ENCODE results near the gene CTNNA1.

The CTNNA1 gene

GRCh38 chr5:138978080-138978479, 224.9 kb downstream of the CTNNA1 start:
- Histone ChIP-seq H3K27me3 (ENCODE audit: insufficient read depth, low read length, poor library complexity, severe bottlenecking) (no peaks in the 10 kb centered on the region), H4K20me1 (ENCODE audit: insufficient read depth, low read length, poor library complexity, severe bottlenecking) (no peaks in the 10 kb centered on the region), H3K79me2 (ENCODE audit: insufficient read depth, low read length) (no peaks in the 10 kb centered on the region), H3K4me1 (ENCODE audit: insufficient read depth, low read length, poor library complexity, severe bottlenecking) (peaks cover 80% of the 10 kb centered on the region), H2AFZ (ENCODE audit: low read length) (no peak overlapping the region), H3K4me2 (ENCODE audit: low read depth, low read length, poor library complexity, severe bottlenecking) (peak overlapping the region; percentile 28), H3K9ac (ENCODE audit: low read depth, low read length, poor library complexity, severe bottlenecking) (no peak overlapping the region), H3F3A (ENCODE audit: low read depth) (peaks cover 11% of the 10 kb centered on the region), H3K9me2 (replicated peaks; ENCODE audit: low read depth, low read length) (no peaks in the 10 kb centered on the region), H3K9me3 (ENCODE audit: insufficient read depth, low read depth, low read length) (no peaks in the 10 kb centered on the region), H3K36me3 (ENCODE audit: insufficient read depth, low read length) (no peaks in the 10 kb centered on the region), H3K4me3 (ENCODE audit: low read length, poor library complexity, severe bottlenecking) (peak overlapping the region; percentile 24)
- no peak for TF ChIP-seq CTCF (conservative IDR thresholded peaks at IDR 0.05; ENCODE audit: low read length)
- no peak for TF ChIP-seq EZH2phosphoT487 (IDR thresholded peaks at IDR 0.05; ENCODE audit: borderline replicate concordance)

GRCh38 chr5:138978581-138978980, 225.4 kb downstream of the CTNNA1 start:
- no peaks in the 10 kb centered on the region for H3K36me3 ChIP-seq (ENCODE audit: insufficient read depth, low read length)
- peaks cover 11% of the 10 kb centered on the region for H3F3A ChIP-seq (ENCODE audit: low read depth)
- no peaks in the 10 kb centered on the region for H3K27me3 ChIP-seq (ENCODE audit: insufficient read depth, low read length, poor library complexity, severe bottlenecking)
- H4K20me1 ChIP-seq (ENCODE audit: insufficient read depth, low read length, poor library complexity, severe bottlenecking): no peaks in the 10 kb centered on the region
- peaks cover 81% of the 10 kb centered on the region for H3K4me1 ChIP-seq (ENCODE audit: insufficient read depth, low read length, poor library complexity, severe bottlenecking)
- no peaks in the 10 kb centered on the region for H3K9me3 ChIP-seq (ENCODE audit: insufficient read depth, low read depth, low read length)
- no peaks in the 10 kb centered on the region for H3K79me2 ChIP-seq (ENCODE audit: insufficient read depth, low read length)
- H3K4me2 ChIP-seq (ENCODE audit: low read depth, low read length, poor library complexity, severe bottlenecking): peak overlapping the region; percentile 28
- H2AFZ ChIP-seq (ENCODE audit: low read length): no peak overlapping the region
- peak overlapping the region; percentile 24 for H3K4me3 ChIP-seq (ENCODE audit: low read length, poor library complexity, severe bottlenecking)
- TF ChIP-seq CTCF (conservative IDR thresholded peaks at IDR 0.05; ENCODE audit: low read length): no peak
- TF ChIP-seq EZH2phosphoT487 (IDR thresholded peaks at IDR 0.05; ENCODE audit: borderline replicate concordance): no peak
- no peak overlapping the region for H3K9ac ChIP-seq (ENCODE audit: low read depth, low read length, poor library complexity, severe bottlenecking)
- no peaks in the 10 kb centered on the region for H3K9me2 ChIP-seq (replicated peaks; ENCODE audit: low read depth, low read length)

GRCh38 chr5:138979684-138980280, 226.6 kb downstream of the CTNNA1 start:
- Histone ChIP-seq H3K9ac (ENCODE audit: low read depth, low read length, poor library complexity, severe bottlenecking) (peak overlapping the region; percentile 78), H3K79me2 (ENCODE audit: insufficient read depth, low read length) (no peaks in the 10 kb centered on the region), H3K4me2 (ENCODE audit: low read depth, low read length, poor library complexity, severe bottlenecking) (peak overlapping the region; percentile 83), H3K4me3 (ENCODE audit: low read length, poor library complexity, severe bottlenecking) (peak overlapping the region; percentile 61), H3K36me3 (ENCODE audit: insufficient read depth, low read length) (no peaks in the 10 kb centered on the region), H3K9me3 (ENCODE audit: insufficient read depth, low read depth, low read length) (no peaks in the 10 kb centered on the region), H3K27me3 (ENCODE audit: insufficient read depth, low read length, poor library complexity, severe bottlenecking) (no peaks in the 10 kb centered on the region), H2AFZ (ENCODE audit: low read length) (peak overlapping the region; percentile 66), H4K20me1 (ENCODE audit: insufficient read depth, low read length, poor library complexity, severe bottlenecking) (no peaks in the 10 kb centered on the region), H3F3A (ENCODE audit: low read depth) (peaks cover 11% of the 10 kb centered on the region), H3K9me2 (replicated peaks; ENCODE audit: low read depth, low read length) (no peaks in the 10 kb centered on the region), H3K4me1 (ENCODE audit: insufficient read depth, low read length, poor library complexity, severe bottlenecking) (peaks cover 82% of the 10 kb centered on the region)
- TF ChIP-seq EZH2phosphoT487 (IDR thresholded peaks at IDR 0.05; ENCODE audit: borderline replicate concordance) (no peak), CTCF (conservative IDR thresholded peaks at IDR 0.05; ENCODE audit: low read length) (peak; percentile 46)
